BLaER1 (cell line): ENCODE data around the gene ZCCHC17.

Experiments used
- H3K27ac ChIP-seq: shearing (Covaris generic); formaldehyde crosslinking; 2 replicates; pipeline ENCODE4 v1.8.1; 2022
- H3K27me3 ChIP-seq: shearing (Covaris generic); formaldehyde crosslinking; 2 replicates; pipeline ENCODE4 v1.8.1; 2022
- H3K36me3 ChIP-seq: shearing (Covaris generic); formaldehyde crosslinking; 2 replicates; pipeline ENCODE4 v1.8.1; 2022
- H3K4me1 ChIP-seq: shearing (Covaris generic); formaldehyde crosslinking; 2 replicates; pipeline ENCODE4 v1.8.1; 2022
- H3K4me2 ChIP-seq: shearing (Covaris generic); formaldehyde crosslinking; 2 replicates; pipeline ENCODE4 v1.8.1; 2022
- H3K4me3 ChIP-seq: shearing (Covaris generic); formaldehyde crosslinking; 2 replicates; pipeline ENCODE4 v1.8.1; 2022
- H3K9ac ChIP-seq: shearing (Covaris generic); formaldehyde crosslinking; 2 replicates; pipeline ENCODE4 v1.8.1; 2022
- H3K9me3 ChIP-seq: shearing (Covaris generic); formaldehyde crosslinking; 2 replicates; pipeline ENCODE4 v1.8.1; 2022
- H4K20me1 ChIP-seq: shearing (Covaris generic); formaldehyde crosslinking; 2 replicates; pipeline ENCODE4 v1.8.1; 2022
- Cebpa-rat ChIP-seq: shearing (Covaris generic); IDR thresholded peaks from 2 replicates; pipeline ENCODE4 v1.8.1; 2022

Gene ZCCHC17

DNA sequence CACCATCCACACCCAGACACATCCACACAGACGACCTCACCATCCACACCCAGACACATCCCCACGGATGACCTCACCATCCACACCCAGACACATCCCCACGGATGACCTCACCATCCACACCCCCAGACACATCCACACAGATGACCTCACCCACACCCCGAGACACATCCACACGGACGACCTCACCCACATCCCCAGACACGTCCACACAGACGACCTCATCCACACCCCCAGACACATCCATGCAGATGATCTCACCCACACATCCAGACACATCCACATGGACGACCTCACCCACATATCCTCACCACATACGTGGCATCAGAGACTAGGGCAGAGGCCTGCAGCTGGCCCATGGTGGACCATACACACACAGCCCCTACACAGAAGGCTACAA, 90.8 kb downstream of the ZCCHC17 start:
- Histone ChIP-seq H3K4me2 (no peak overlapping the region), H3K27ac (no peak overlapping the region), H3K27me3 (no peaks in the 10 kb centered on the region), H3K9ac (no peak overlapping the region), H3K9me3 (no peaks in the 10 kb centered on the region), H3K4me3 (no peak overlapping the region), H3K4me1 (no peaks in the 10 kb centered on the region), H3K36me3 (no peaks in the 10 kb centered on the region), H4K20me1 (no peaks in the 10 kb centered on the region)
- no peak for TF ChIP-seq Cebpa-rat

DNA sequence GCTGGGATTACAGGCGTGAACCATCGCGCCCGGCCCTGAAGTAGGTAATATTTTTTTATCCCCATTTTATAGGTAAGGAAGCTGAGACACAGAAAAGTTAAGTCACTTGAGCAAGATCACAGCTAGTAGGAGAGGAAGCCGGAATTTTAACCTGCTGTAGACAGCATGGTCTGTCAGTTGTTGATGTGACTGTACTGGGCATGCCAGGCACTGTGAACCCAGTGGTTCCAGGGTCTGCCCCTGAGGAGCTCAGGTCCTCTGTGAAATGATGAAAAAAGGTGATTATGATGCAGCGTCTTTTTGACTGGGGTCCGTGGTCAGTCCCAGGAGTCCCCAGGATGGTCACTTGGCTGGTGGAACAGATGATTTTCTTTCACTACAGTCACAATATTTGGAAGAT, 92.8 kb downstream of the ZCCHC17 start:
- H3K27ac ChIP-seq: no peak overlapping the region
- no peaks in the 10 kb centered on the region for H3K36me3 ChIP-seq
- H3K4me1 ChIP-seq: peaks cover 9% of the 10 kb centered on the region
- no peaks in the 10 kb centered on the region for H3K27me3 ChIP-seq
- H3K9me3 ChIP-seq: no peaks in the 10 kb centered on the region
- no peak overlapping the region for H3K4me2 ChIP-seq
- H3K4me3 ChIP-seq: no peak overlapping the region
- H4K20me1 ChIP-seq: no peaks in the 10 kb centered on the region
- H3K9ac ChIP-seq: no peak overlapping the region
- no peak for TF ChIP-seq Cebpa-rat

- Histone ChIP-seq H3K4me3 (no peak overlapping the region), H3K9ac (no peak overlapping the region), H3K4me2 (no peak overlapping the region), H3K27me3 (no peaks in the 10 kb centered on the region), H3K27ac (no peak overlapping the region), H3K4me1 (peaks cover 13% of the 10 kb centered on the region), H4K20me1 (no peaks in the 10 kb centered on the region), H3K9me3 (no peaks in the 10 kb centered on the region), H3K36me3 (no peaks in the 10 kb centered on the region)
- TF ChIP-seq Cebpa-rat: no peak
These were observed 93.2 kb downstream of the ZCCHC17 start for GRCh38 chr1:31390071-31390470.

DNA sequence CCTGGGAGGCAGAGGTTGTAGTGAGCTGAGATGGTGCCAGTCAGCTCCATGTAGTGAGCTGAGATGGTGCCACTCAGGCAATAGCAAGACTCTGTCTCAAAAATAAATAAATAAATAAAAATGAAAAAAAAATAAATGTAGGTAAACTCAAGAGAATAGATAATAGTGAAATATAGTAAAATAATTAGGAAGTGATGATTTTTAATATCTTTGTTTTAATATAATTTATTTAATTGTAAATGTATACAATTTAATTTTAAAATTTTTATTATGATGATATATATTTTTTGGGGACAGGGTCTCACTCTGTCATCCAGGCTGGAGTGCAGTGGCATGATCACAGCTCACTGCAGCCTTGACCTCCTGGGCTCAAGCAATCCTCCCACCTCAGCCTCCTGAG, 96.6 kb downstream of the ZCCHC17 start:
- H3K4me3 ChIP-seq: no peak overlapping the region
- H3K36me3 ChIP-seq: no peaks in the 10 kb centered on the region
- H3K9ac ChIP-seq: no peak overlapping the region
- H3K27ac ChIP-seq: no peak overlapping the region
- TF ChIP-seq Cebpa-rat: no peak
- H3K4me2 ChIP-seq: no peak overlapping the region
- H3K27me3 ChIP-seq: no peaks in the 10 kb centered on the region
- no peaks in the 10 kb centered on the region for H4K20me1 ChIP-seq
- H3K4me1 ChIP-seq: peaks cover 22% of the 10 kb centered on the region
- H3K9me3 ChIP-seq: no peaks in the 10 kb centered on the region

- peak overlapping the region; percentile 57 for H3K4me3 ChIP-seq
- no peaks in the 10 kb centered on the region for H3K36me3 ChIP-seq
- TF ChIP-seq Cebpa-rat: no peak
- peak overlapping the region; percentile 88 for H3K4me2 ChIP-seq
- H4K20me1 ChIP-seq: no peaks in the 10 kb centered on the region
- no peaks in the 10 kb centered on the region for H3K27me3 ChIP-seq
- H3K4me1 ChIP-seq: peaks cover 22% of the 10 kb centered on the region
- peak overlapping the region; percentile 66 for H3K9ac ChIP-seq
- peak overlapping the region; percentile 60 for H3K27ac ChIP-seq
- H3K9me3 ChIP-seq: no peaks in the 10 kb centered on the region
These were observed 97.9 kb downstream of the ZCCHC17 start for GRCh38 chr1:31394584-31395193.

- no peak overlapping the region for H3K27ac ChIP-seq
- no peaks in the 10 kb centered on the region for H3K36me3 ChIP-seq
- no peak for TF ChIP-seq Cebpa-rat
- H3K4me2 ChIP-seq: no peak overlapping the region; the same call in 1 of the 2 replicates
- H3K9ac ChIP-seq: no peak overlapping the region
- H3K4me3 ChIP-seq: no peak overlapping the region
- H3K27me3 ChIP-seq: no peaks in the 10 kb centered on the region
- H3K4me1 ChIP-seq: peaks cover 22% of the 10 kb centered on the region
- H3K9me3 ChIP-seq: no peaks in the 10 kb centered on the region
- no peaks in the 10 kb centered on the region for H4K20me1 ChIP-seq
These were observed 100.0 kb downstream of the ZCCHC17 start for GRCh38 chr1:31396633-31397351.

GRCh38 chr1:31397360-31398095, 100.7 kb downstream of the ZCCHC17 start:
- Histone ChIP-seq H3K4me3 (no peak overlapping the region), H3K27ac (no peak overlapping the region), H3K9me3 (no peaks in the 10 kb centered on the region), H4K20me1 (no peaks in the 10 kb centered on the region), H3K36me3 (no peaks in the 10 kb centered on the region), H3K4me1 (peaks cover 22% of the 10 kb centered on the region), H3K27me3 (no peaks in the 10 kb centered on the region), H3K4me2 (no peak overlapping the region), H3K9ac (no peak overlapping the region)
- no peak for TF ChIP-seq Cebpa-rat

- TF ChIP-seq Cebpa-rat: no peak
- H4K20me1 ChIP-seq: no peaks in the 10 kb centered on the region
- H3K36me3 ChIP-seq: no peaks in the 10 kb centered on the region
- H3K9me3 ChIP-seq: no peaks in the 10 kb centered on the region
- no peak overlapping the region for H3K4me3 ChIP-seq
- no peak overlapping the region for H3K27ac ChIP-seq
- H3K27me3 ChIP-seq: no peaks in the 10 kb centered on the region
- no peak overlapping the region for H3K4me2 ChIP-seq
- peaks cover 22% of the 10 kb centered on the region for H3K4me1 ChIP-seq
- H3K9ac ChIP-seq: no peak overlapping the region
These were observed 101.4 kb downstream of the ZCCHC17 start for GRCh38 chr1:31398246-31398645.

GRCh38 chr1:31399976-31400375, 103.1 kb downstream of the ZCCHC17 start:
- no peak for TF ChIP-seq Cebpa-rat
- Histone ChIP-seq H3K4me2 (no peak overlapping the region), H3K9me3 (no peaks in the 10 kb centered on the region)

DNA sequence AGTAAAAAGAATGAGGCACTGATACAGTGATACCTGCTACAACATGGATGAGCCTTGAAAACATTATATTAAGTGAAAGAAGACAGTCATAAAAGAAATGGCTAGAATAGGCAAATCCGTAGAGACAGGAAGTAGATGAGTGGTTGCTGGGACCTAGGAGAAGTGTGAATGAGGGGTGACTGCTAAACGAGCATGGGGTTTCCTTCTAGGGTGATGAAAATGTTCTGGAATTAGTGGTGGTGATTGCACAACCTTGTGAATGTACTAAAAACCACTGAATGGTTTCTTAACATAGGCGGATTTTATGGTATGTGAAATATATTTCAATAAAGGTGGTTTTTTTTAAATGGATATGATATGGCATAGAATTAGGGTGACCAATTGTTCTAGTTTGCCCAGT, 103.6 kb downstream of the ZCCHC17 start:
- H3K9ac ChIP-seq: no peak overlapping the region
- no peaks in the 10 kb centered on the region for H4K20me1 ChIP-seq
- no peaks in the 10 kb centered on the region for H3K27me3 ChIP-seq
- H3K4me1 ChIP-seq: peaks cover 8% of the 10 kb centered on the region; the same call in 1 of the 2 replicates
- no peaks in the 10 kb centered on the region for H3K9me3 ChIP-seq
- H3K27ac ChIP-seq: no peak overlapping the region
- no peak for TF ChIP-seq Cebpa-rat
- H3K4me3 ChIP-seq: no peak overlapping the region
- H3K4me2 ChIP-seq: no peak overlapping the region
- no peaks in the 10 kb centered on the region for H3K36me3 ChIP-seq

More at GRCh38 chr1:31399976-31400375, 103.1 kb downstream of the ZCCHC17 start:
- Histone ChIP-seq H3K4me1 (peaks cover 10% of the 10 kb centered on the region), H3K9ac (no peak overlapping the region), H3K27me3 (no peaks in the 10 kb centered on the region), H3K4me3 (no peak overlapping the region), H4K20me1 (no peaks in the 10 kb centered on the region), H3K27ac (no peak overlapping the region), H3K36me3 (no peaks in the 10 kb centered on the region)
